GM18951 (cell line): ENCODE data around the gene PRKCI.
"Not testable (repeated sequence)": the region's sequence is repeated elsewhere in the genome, so short reads cannot be mapped to it uniquely, and the experiment has no call there.

Experiments
- POLR2A ChIP-seq: IDR thresholded peaks from 4 replicates; pipeline ENCODE4 v1.6.1; 2011; ENCODE audit warnings: mild to moderate bottlenecking; ENCODE audit not compliant: insufficient read length, insufficient read depth; ENCODE audit errors: extremely low read depth
- in situ Hi-C: fragments of 300-500 bp; cut with MboI; formaldehyde crosslinking; loops from one replicate; pipeline ENCODE4 v1.12.0; 2022; ENCODE audit warnings: low sequenced_read_pairs, mixed read lengths, inconsistent platforms; ENCODE audit not compliant: unreplicated experiment

PRKCI gene

DNA sequence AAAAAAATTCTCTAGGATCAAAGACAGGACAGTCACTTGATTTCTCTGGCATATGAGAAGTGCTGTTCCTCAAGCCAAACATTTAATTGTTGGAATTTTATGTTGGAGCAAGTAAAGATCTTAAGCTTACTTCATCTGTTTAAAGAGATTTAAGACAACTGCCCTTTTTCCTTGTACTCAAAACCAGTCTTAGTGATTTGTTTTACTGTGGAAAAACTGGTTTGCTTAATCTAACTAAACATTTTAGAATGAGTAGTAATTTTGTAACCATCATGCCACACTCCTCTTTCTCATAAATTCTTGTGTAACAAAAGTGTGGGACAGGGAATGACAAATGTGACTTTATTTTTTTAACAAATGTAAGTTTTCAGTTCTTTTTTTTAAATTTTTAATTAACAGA, 18.4 kb downstream of the PRKCI start:
- in situ Hi-C loops, result no loop called here
- TF ChIP-seq POLR2A, result no peak

DNA sequence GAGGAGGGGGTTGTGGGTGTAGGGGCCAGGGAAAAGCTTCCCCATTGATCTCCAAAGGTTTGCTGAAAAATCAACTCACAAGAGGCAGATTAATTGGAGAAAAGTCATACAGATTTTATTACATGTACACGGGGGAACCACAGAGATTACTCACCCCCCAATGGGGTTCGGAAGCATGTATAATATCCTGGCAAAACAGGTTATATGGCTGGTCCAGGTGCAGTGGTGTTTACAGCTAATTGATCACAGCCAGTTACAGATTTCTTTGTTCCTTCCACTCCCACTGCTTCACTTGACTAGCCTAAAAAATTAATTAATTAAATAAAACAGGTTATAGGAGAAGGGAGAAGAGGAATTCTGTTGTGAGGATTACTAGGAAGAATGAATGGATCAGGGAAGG, 22.4 kb downstream of the PRKCI start:
- no peak for TF ChIP-seq POLR2A

DNA sequence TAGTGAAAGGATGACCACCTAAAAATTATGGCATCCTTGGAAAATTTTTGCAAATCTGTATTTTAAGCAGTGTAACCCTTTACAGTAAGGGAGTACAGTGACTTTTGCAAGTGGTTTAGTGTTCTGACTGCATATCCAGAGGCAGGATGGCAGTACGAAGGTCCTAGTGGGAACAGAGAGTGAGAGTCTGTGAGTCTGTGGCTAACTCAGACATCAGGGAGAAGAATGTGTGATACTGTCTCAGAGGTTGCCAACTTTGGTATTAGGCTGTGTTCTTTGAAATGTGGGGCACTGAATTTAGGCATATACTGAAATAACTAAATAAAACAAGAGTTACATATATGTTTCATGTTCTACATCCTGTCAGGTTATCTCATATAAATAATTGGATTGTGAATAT, 25.7 kb downstream of the PRKCI start:
- in situ Hi-C loops, result no loop called here
- TF ChIP-seq POLR2A, result no peak

More for the DNA sequence above, 22.4 kb downstream of the PRKCI start:
- in situ Hi-C loops, result no loop called here

DNA sequence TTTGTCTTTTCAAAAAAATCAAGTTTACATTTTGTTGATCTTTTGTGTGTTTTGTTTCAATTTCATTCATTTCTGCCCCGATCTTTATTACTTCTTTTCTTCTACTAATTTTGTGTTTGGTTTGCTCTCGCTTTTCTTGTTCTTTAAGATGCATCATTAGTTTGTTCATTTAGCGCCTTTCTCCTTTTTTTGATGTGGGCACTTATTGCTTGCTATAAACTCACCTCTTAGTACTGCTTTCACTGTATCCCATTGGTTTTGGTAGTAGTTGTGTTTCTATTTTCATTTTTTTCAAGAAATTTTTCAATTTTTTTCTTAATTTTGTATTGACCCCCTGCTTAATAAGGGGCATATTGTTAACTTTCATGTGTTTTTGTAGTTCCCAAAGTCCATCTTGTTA, 34.4 kb downstream of the PRKCI start:
- TF ChIP-seq POLR2A, result no peak
- in situ Hi-C loops, result no loop called here

DNA sequence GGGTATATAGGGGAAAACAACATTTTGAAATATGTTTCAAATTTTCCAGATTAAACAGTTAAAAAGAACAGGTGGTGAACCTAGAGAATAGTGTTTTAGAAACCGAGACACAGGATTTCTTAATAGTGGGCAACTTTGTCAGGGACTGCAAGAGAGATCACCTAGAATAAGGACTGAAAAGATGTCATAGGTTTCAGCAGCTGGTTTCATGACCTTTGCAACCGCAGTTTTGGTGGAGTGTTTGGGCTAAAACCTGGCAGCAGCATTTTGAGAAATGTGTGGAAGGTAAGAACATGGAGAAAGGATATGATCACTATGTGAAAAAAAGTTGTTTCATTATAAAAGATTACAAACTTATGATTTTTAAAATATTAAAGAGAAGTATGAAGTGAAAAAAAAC, 34.9 kb downstream of the PRKCI start:
- no peak for TF ChIP-seq POLR2A
- in situ Hi-C loops, result no loop called here

DNA sequence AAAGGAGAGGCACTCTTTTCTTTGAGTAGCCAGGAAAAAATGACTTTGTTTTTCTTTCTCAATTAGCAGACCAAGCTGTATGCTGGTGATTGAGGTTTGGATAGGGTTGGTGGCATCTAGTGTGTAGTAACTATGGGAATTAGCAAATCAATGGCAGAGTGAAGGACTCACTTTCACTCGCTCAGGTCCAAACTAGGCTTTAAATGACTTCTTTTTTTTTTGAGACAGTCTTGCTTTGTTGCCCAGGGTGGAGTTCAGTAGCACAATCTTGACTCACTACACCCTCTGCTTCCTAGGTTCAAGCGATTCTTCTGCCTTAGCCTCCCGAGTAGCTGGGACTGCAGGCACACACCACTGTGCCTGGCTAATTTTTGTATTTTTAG, 35.9 kb downstream of the PRKCI start:
- in situ Hi-C loops, result no loop called here
- no peak for TF ChIP-seq POLR2A

DNA sequence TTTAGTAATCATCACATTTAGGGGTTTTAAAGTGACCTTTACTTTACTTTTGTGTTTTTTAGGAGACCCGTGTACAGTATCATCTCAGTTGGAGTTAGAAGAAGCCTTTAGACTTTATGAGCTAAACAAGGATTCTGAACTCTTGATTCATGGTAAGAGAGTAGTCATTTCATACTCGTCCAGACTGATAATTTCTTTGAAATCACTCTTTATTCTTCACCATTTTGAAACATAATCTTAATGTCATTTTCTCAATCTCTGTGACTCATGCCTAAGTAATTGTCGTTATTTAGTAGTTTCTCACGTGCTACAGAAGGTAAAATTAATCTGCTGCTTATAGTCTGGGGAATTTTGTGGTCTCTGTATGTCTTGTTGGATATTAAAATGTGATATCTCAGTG, 37.7 kb downstream of the PRKCI start:
- in situ Hi-C loops, result no loop called here
- TF ChIP-seq POLR2A, result no peak

DNA sequence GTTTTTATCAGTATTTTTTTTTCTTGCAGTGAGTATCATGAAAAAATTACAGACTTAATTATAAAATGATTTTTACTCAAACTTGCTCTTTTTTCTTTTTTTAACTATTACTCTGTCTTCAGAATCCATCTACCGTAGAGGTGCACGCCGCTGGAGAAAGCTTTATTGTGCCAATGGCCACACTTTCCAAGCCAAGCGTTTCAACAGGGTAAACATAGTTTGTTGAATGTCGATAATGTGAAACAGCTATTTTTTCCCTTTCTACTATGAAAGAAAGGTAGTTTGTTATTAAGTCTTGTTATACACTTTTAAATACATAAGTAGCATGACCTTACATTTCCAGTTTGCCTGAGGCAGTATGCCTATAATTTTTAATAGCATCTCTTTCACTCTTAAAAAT, 45.6 kb downstream of the PRKCI start:
- no peak for TF ChIP-seq POLR2A
- in situ Hi-C loops, result no loop called here

DNA sequence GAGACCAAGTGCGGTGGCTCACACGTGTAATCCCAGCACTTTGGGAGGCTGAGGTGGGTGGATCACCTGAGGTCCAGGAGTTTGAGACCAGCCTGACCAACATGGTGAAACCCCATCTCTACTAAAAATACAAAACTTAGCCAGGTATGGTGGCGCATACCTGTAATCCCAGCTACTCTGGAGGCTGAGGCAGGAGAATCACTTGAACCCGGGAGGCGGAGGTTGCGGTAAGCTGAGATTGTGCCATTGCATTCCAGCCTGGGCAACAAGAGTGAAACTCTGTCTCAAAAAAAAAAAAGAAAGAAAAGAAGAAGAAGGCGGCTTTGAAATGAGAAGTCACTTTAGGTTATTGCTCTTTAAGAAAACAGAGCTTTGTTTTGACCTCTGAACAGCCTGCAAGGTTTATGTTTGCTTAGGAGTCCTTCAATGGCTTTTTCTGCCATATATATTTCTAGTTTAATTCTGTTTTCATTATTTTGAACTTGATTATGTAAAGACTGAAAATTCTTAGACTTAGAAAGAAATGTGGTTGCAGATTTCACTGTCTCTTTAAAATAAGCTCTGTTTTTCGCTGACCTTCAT, 47.5 kb downstream of the PRKCI start:
- in situ Hi-C loops, result not testable (repeated sequence)

DNA sequence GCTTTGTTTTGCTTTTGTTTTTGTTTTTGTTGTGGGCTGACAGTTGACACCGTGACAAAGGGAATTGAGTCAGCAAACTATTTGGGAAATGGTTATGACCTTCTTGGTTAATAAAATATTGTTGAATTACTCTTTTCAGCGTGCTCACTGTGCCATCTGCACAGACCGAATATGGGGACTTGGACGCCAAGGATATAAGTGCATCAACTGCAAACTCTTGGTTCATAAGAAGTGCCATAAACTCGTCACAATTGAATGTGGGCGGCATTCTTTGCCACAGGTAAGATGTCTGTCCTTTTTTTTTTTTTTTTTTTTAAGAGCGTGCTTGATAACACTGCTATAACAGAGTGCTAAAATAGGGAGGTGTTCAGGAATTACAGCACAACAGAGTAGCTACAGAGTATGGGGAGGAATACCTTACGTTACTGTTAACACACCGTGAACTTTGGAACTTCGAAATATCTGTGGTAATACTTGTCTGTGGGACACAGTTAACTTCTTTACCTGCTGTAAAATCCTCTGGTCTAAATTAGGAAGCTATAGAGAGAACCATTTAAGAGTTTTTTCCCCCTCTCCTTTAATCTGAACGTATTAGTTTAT, 48.2 kb downstream of the PRKCI start:
- in situ Hi-C loops, result no loop called here

DNA sequence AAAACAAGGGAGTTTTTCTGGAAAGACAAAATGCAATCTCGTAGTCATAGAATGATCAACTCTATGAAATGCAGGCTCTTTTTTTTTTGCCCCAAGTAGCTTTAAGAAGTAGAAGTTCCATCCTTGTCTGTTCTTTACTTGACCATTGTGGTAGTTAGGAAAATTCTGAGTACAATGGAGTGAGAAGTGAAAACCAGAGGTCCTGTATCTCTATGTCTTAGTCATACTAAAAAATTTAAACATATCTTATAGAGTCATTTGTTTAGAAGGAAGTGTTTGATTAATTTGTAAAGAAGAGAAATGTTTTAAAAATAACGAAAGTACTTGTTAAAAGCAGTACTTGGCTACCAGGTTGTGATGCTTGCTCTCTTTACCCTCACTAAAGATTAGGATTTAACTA, 52.4 kb downstream of the PRKCI start:
- no peak for TF ChIP-seq POLR2A

More for the DNA sequence above, 48.2 kb downstream of the PRKCI start:
- no peak for TF ChIP-seq POLR2A

DNA sequence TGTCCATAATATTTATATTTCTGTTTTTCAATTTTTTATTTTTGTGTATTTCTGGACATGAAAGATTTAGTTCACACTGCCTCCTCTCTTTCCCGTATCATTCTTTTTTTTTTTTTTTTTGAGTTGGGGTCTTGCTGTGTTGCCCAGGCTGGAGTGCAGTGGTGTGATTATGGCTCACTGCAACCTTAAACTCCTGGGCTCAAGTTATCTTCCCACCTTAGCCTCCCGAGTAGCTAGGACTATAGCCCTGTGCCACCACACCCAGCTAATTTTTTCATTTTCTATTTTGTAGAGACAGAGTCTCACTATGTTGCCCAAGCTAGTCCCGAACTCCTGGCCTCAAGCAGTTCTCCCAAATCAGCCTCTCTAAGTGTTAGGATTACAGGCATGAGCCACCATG, 53.6 kb downstream of the PRKCI start:
- TF ChIP-seq POLR2A, result no peak
- in situ Hi-C loops, result no loop called here

More for the DNA sequence above, 52.4 kb downstream of the PRKCI start:
- in situ Hi-C loops, result no loop called here

DNA sequence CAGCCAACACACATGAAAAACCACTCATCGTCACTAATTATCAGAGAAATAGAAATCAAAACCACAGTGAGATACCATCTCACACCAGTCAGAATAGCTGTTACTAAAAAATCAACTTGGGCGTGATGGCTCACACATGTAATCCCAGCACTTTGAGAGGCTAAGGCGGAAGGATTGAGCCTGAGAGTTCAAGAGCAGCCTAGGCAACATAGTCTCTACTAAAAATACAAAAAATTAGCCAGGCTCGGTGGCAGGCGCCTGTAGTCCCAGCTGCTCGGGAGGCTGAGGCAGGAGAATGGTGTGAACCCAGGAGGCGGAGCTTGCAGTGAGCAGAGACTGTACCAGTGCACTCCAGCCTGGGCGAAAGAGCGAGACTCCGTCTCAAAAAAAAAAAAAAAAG, 55.1 kb downstream of the PRKCI start:
- in situ Hi-C loops, result not testable (repeated sequence)

DNA sequence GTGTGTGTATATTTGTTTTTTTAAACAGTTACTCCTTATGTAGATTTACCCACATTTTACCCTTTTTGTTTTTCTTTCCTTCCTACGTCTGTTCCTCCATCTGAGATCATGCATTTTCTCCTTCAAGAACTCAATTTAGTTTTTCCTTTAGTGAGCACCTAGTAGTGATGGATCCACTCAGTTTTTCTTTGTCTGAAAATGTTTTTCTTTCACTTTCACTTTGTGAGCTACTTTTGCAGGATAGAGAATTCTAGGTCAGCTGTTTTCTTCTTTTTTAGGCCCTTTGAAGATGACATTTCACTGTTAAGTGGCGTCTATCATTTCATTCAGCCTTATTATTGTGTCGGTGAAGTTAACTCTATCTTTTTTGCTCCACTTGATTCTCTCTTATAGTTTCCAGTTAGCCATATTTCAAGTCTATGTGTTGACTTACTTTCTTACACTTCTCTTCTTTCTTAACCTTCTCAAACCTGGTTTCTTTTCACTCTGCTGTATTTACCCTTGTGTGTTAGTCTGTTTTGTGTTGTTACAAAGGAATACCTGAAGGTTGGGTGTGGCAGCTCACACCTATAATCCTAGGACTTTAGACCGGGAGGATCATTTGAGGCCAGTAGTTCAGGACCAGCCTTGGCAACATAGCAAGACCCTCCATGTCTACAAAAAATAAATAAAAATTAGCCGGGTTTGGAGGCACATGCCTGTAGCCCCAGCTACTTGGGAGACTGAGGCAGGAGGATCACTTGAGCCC, 55.8 kb downstream of the PRKCI start:
- in situ Hi-C loops, result no loop called here
- no peak for TF ChIP-seq POLR2A
